GM13976 (cell line): ENCODE data around the gene MARCOL.

Experiments used
- DNase-seq: peaks from one replicate; pipeline ENCODE4 v3.0.0; 2012; ENCODE audit warnings: low spot score
- CTCF ChIP-seq: IDR thresholded peaks from 2 replicates; pipeline ENCODE4 v1.5.1; 2012; ENCODE audit warnings: borderline replicate concordance, mild to moderate bottlenecking; ENCODE audit not compliant: insufficient read depth; ENCODE audit errors: extremely low read depth, missing control alignments, control extremely low read depth
- in situ Hi-C: fragments of 300-500 bp; cut with MboI; formaldehyde crosslinking; loops from one replicate; pipeline ENCODE4 v1.12.0; 2022; ENCODE audit warnings: low sequenced_read_pairs, mixed read lengths, inconsistent platforms; ENCODE audit not compliant: unreplicated experiment

Gene MARCOL

GRCh38 chr5:148205865-148206264 lies 32.5 kb upstream of the MARCOL start:
- TF ChIP-seq CTCF = no peak
- no peak for DNase-seq
- in situ Hi-C loops = no loop called here

- DNase-seq = no peak
- no peak for TF ChIP-seq CTCF
- in situ Hi-C loops = no loop called here
Observed at GRCh38 chr5:148206620-148207019, 31.7 kb upstream of the MARCOL start.

GRCh38 chr5:148208226-148208625 lies 30.1 kb upstream of the MARCOL start:
- TF ChIP-seq CTCF = no peak
- in situ Hi-C loops = no loop called here
- DNase-seq = no peak

GRCh38 chr5:148209151-148209770 lies 29.1 kb upstream of the MARCOL start:
- TF ChIP-seq CTCF = no peak
- no peak for DNase-seq

GRCh38 chr5:148214665-148215185 lies 23.6 kb upstream of the MARCOL start:
- no peak for TF ChIP-seq CTCF
- no peak for DNase-seq
- in situ Hi-C loops = no loop called here

More at GRCh38 chr5:148209151-148209770, 29.1 kb upstream of the MARCOL start:
- in situ Hi-C loops = no loop called here

- no peak for DNase-seq
- no peak for TF ChIP-seq CTCF
- in situ Hi-C loops = no loop called here
Observed at GRCh38 chr5:148221508-148221907, 16.8 kb upstream of the MARCOL start.
